Keratinocyte (primary cell): ENCODE data around the gene NUP107.

Experiments
- EZH2 ChIP-seq: IDR thresholded peaks from one replicate; pipeline ENCODE4 v1.6.1; 2012; ENCODE audit warnings: inconsistent platforms, mild to moderate bottlenecking, low read length, moderate library complexity
- TF ChIP-seq, protein P1 (sequence below), 3 experiments: IDR thresholded peaks in 1 of 3; conservative IDR thresholded peaks in 1 of 3; optimal IDR thresholded peaks in 1 of 3; 2 replicates in 2 of 3; 3 replicates in 1 of 3; pipeline versions ENCODE3 to v1.5.1; 2011; ENCODE audit warnings: low read length in 3 of 3, mild to moderate bottlenecking in 3 of 3, moderate library complexity in 2 of 3, control low read depth in 1 of 3, inconsistent platforms in 1 of 3; ENCODE audit not compliant: insufficient read depth in 2 of 3; ENCODE audit errors: extremely low read depth in 1 of 3

DNA sequence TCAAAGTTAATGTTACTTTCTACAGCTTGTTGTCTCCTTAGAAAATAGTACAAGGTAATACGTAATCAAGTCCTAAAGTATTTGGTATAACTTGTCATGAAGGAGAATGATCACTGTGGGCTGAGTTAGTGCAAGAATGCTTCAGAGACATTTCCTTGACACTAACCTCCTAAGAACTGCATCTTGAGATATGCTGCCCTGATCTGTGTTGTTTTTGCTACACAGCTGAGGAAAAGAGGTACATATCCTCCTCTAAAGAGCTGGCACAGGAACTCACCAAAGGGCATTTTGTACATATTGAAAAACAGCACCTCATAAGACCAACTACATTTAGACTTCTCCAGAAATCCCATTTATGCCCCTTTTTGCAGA is 47.4 kb upstream of the NUP107 start:
- TF ChIP-seq EZH2 = no peak
- TF ChIP-seq, protein P1, sequence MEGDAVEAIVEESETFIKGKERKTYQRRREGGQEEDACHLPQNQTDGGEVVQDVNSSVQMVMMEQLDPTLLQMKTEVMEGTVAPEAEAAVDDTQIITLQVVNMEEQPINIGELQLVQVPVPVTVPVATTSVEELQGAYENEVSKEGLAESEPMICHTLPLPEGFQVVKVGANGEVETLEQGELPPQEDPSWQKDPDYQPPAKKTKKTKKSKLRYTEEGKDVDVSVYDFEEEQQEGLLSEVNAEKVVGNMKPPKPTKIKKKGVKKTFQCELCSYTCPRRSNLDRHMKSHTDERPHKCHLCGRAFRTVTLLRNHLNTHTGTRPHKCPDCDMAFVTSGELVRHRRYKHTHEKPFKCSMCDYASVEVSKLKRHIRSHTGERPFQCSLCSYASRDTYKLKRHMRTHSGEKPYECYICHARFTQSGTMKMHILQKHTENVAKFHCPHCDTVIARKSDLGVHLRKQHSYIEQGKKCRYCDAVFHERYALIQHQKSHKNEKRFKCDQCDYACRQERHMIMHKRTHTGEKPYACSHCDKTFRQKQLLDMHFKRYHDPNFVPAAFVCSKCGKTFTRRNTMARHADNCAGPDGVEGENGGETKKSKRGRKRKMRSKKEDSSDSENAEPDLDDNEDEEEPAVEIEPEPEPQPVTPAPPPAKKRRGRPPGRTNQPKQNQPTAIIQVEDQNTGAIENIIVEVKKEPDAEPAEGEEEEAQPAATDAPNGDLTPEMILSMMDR (optimal IDR thresholded peaks at IDR 0.05 in 1 of 3, IDR thresholded peaks at IDR 0.05 in 1 of 3, conservative IDR thresholded peaks at IDR 0.05 in 1 of 3; ENCODE audit: extremely low read depth in 1 of 3, insufficient read depth in 2 of 3, low read length in 3 of 3) = no peak
